Stimulated activated CD8-positive, alpha-beta memory T cell treated with anti-CD3 and anti-CD28 coated beads, Interleukin-12 subunit alpha, Interleukin-12 subunit beta, amount 100 ng/mL, for 1 hour (primary cell): ENCODE data around the gene PARP6.
"Not testable (repeated sequence)": the region's sequence is repeated elsewhere in the genome, so short reads cannot be mapped to it uniquely, and the experiment has no call there.

Experiments
- DNase-seq: peaks from one replicate; pipeline ENCODE4 v3.0.0-alpha.2; 2020; ENCODE audit warnings: low read depth

The PARP6 gene

GRCh38 chr15:72278737-72279136 is 6.4 kb upstream of the PARP6 start:
- no peak for DNase-seq

DNA sequence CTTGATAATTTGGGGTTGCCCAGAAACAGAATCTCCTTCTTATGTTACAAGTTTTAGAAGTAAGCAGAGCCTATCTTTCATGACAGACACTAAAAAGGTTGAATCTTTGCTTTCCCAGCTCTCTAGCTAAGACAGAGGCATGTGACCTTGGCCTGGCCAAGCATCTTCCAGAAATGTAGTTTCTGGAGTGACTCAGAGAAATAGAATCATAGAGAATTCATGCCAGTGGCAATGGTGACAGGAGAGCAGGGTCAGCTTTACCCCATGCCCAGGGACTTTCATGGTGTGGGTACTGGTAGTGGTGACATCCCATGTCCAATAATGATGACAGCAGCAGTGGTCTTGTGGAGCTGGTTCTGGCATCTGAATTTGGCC is 4.0 kb upstream of the PARP6 start:
- DNase-seq: no peak

- DNase-seq: not testable (repeated sequence)
These were observed 3.4 kb upstream of the PARP6 start for GRCh38 chr15:72275635-72276325.

DNA sequence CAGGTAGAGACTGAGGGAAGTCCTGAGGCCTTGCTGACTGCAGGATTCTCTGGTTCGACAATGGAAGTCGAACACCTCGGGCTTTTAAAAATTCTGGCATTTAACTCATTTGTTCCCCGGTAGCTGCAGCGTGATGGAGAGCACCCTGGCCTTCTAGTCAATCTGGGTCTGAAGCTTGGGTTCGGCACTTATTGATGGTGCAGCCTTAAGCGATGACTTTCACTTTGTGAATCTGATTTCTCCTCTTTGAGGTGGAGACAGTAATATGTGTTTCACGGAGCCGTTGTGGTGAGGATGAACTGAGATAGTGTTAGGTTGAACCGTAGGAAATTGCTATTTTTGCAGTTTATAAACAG is 621 bp upstream of the PARP6 start:
- no peak for DNase-seq

GRCh38 chr15:72271895-72272212 is 500 bp downstream of the PARP6 start:
- no peak for DNase-seq

GRCh38 chr15:72271221-72271620 is 1.1 kb downstream of the PARP6 start:
- DNase-seq: no peak

DNA sequence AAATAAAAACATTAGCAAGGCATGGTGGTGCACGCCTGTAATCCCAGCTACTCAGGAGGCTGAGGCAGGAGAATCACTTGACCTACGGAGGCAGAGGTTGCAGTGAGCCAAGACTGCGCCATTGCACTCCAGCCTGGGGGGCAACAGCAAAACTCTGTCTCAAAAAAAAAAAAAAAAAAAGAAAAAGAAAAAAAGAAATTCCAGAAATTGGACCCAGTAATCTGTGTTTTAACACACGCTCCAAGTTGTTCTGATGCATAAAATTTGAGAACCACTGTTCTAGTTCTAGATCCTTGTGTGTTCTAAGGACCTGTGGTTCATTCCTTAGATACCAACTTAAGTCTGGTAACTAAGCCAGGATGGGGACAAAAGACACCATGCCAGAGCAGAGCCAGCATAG is 2.6 kb downstream of the PARP6 start:
- no peak for DNase-seq

GRCh38 chr15:72265031-72265430 is 7.3 kb downstream of the PARP6 start:
- DNase-seq: no peak

- DNase-seq: no peak
These were observed 19.6 kb downstream of the PARP6 start for GRCh38 chr15:72252663-72253299.

DNA sequence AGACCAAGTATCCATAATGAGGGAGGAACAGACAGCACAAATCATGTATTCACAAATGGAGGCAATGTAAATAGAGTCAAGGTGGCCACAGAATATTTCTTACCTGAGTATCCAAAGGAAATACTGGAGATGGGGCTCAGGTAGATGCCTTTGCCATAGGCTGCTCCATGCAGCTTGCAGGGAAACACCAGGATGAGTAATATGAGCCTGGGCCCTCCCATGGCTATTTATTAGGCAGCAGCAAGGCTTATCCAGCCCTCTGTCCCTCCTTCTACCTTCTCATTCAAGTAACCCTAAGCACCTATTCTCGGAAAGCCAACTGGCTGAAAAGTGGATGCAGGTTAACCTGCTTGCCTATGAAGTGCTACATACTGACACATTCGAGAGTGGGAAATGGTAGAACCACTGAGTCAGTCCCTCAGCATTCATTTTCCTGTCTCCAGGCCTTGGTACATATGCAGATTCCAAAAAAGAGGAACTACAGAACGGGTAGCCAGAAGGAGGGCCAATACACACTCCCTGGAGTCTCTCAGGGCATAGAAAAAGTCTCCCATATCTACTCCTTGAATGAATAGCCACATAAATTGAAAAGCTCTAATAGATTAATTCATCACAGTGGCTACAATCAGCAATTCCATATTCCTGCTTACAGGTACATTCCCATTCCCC is 23.1 kb downstream of the PARP6 start:
- DNase-seq: no peak

DNA sequence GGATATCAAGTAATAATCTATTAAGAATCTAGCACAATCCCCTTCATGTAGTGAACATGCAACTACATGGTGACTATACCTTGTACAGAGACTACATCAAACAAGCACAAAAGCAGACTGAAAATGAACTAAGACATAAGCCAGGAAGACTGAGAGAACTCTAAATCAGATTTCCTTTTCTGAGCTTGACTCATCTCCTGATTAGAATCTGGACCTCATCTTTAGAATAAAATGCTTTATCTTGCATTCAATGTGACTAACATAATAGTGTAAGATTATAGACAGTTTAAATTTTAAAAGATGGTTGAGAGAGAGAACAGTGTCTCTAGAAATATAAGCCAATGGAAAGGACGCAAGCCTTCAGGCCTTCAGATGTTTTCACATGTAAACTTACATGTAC is 23.8 kb downstream of the PARP6 start:
- DNase-seq: no peak

GRCh38 chr15:72242775-72243370 is 29.5 kb downstream of the PARP6 start:
- no peak for DNase-seq

GRCh38 chr15:72239652-72240051 is 32.7 kb downstream of the PARP6 start:
- DNase-seq: no peak

GRCh38 chr15:72238586-72238985 is 33.8 kb downstream of the PARP6 start:
- DNase-seq: no peak

- DNase-seq: no peak
These were observed 34.5 kb downstream of the PARP6 start for GRCh38 chr15:72237853-72238224.

GRCh38 chr15:72237029-72237852 is 35.1 kb downstream of the PARP6 start:
- DNase-seq: no peak

DNA sequence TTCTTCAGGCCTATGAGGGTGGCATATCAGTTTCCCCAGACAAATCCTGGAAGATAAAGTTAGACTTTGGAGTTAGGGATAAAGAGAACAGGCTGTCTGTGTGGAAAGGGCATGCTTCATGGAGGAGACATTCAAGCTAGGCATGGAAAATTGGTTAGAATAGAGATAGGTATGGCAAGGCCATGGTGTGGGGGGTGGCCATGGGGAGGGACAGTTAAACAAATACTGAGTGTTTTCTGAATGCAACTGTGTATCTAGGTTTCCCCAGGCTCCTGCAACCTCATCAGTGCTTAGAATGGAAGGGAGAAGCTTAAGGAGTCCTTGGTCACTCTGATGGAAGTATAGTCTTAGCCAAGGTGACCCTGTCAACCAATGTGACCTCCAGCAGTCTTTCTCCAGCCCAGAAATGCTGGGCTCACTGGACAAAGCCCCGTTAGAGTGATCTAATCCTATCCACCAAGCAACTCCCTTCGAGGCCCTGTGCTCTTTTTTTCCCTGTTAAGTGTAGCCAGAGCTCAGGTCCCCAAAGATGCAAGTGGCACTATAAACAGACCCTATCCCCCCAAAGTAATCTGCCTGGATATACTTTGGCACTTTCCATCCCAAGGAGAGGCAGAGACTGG is 35.9 kb downstream of the PARP6 start:
- DNase-seq: no peak

- DNase-seq: no peak
These were observed 37.1 kb downstream of the PARP6 start for GRCh38 chr15:72235298-72235697.

- no peak for DNase-seq
These were observed 38.6 kb downstream of the PARP6 start for GRCh38 chr15:72233769-72234168.

- DNase-seq: peak; percentile 33
These were observed 40.4 kb downstream of the PARP6 start for GRCh38 chr15:72231833-72232478.

GRCh38 chr15:72231066-72231832 is 41.1 kb downstream of the PARP6 start, which contains the start of gene PKM:
Gene PKM (minus strand): TSS chr15:72231190. CDS start chr15:72219097, 12,093 bp downstream.
- peak; percentile 87 for DNase-seq
